WI38 (cell line): Measurements from ENCODE around the gene BCOR.

Experiments used
- H3K4me3 ChIP-seq: 2 replicates; pipeline ENCODE4 v1.5.1; 2011; ENCODE audit warnings: low read depth, mild to moderate bottlenecking, control low read depth, low read length
- CTCF ChIP-seq: IDR thresholded peaks from 2 replicates; pipeline ENCODE4 v1.5.1; 2012; ENCODE audit warnings: low read depth, mild to moderate bottlenecking, control low read depth, low read length

Gene BCOR

GRCh38 chrX:40097504-40098263 is at the start of gene BCOR:
Gene BCOR, minus strand, starts transcription at chrX:40097958. Its CDS starts 20,029 bp downstream, at chrX:40077929.
- peak within 1 kb of the TSS; percentile 63 for H3K4me3 ChIP-seq
- TF ChIP-seq CTCF, result no peak

- TF ChIP-seq CTCF, result no peak
- no peak overlapping the region for H3K4me3 ChIP-seq
These were observed 49.6 kb upstream of the BCOR start for GRCh38 chrX:40147126-40147952.

GRCh38 chrX:40146262-40147125 is 48.7 kb upstream of the BCOR start:
- no peak for TF ChIP-seq CTCF
- H3K4me3 ChIP-seq, result peak overlapping the region; percentile 32

- peak overlapping the region; percentile 32 for H3K4me3 ChIP-seq
- no peak for TF ChIP-seq CTCF
These were observed 48.1 kb upstream of the BCOR start for GRCh38 chrX:40145923-40146261.

- TF ChIP-seq CTCF, result no peak
- H3K4me3 ChIP-seq, result no peak overlapping the region
These were observed 47.5 kb upstream of the BCOR start for GRCh38 chrX:40145001-40145922.

- no peak overlapping the region for H3K4me3 ChIP-seq
- TF ChIP-seq CTCF, result no peak
These were observed 46.8 kb upstream of the BCOR start for GRCh38 chrX:40144576-40144975.
